GM18498 (cell line): ENCODE results near the gene AP1G2.

Experiments
- ATAC-seq: cut with Tn5 transposase; IDR thresholded peaks from one replicate; pipeline ENCODE4 v1.9.1; 2021; ENCODE audit warnings: mild to moderate bottlenecking, moderate library complexity; ENCODE audit not compliant: unreplicated experiment

Gene AP1G2

GRCh38 chr14:23520899-23521533, 46.6 kb downstream of the AP1G2 start:
- no peak for ATAC-seq

GRCh38 chr14:23518709-23519108, 48.9 kb downstream of the AP1G2 start:
- no peak for ATAC-seq

GRCh38 chr14:23517650-23518326, 49.8 kb downstream of the AP1G2 start:
- ATAC-seq = no peak

- ATAC-seq = no peak
These were observed 53.0 kb downstream of the AP1G2 start for GRCh38 chr14:23514644-23514957.

- no peak for ATAC-seq
These were observed 53.6 kb downstream of the AP1G2 start for GRCh38 chr14:23513818-23514643.

GRCh38 chr14:23513005-23513817, 54.4 kb downstream of the AP1G2 start:
- ATAC-seq = no peak

GRCh38 chr14:23512156-23512555, 55.4 kb downstream of the AP1G2 start:
- ATAC-seq = no peak
